Spleen (tissue), 13 donors: ENCODE measurements around the gene ACKR2. TPM values are rescaled to one million over a fixed set of nuclear protein-coding genes. Genes with fewer than 3 reads are reported as not detected.

Experiments
- DNase-seq: peaks from one replicate; pipeline ENCODE4 v3.0.0-alpha.2; 2020
- H3K27ac ChIP-seq, 8 donors: fragments of 200-600 bp; sonication (generic) in 7 of 8; 1 replicate in 4 of 8; 2 replicates in 4 of 8; pipeline versions ENCODE4 v1.5.0 to v1.8.0; 2016 to 2021; ENCODE audit warnings: inconsistent platforms in 4 of 8, mild to moderate bottlenecking in 4 of 8, moderate library complexity in 1 of 8
- H3K27me3 ChIP-seq, 7 donors: fragments of 200-600 bp; sonication (generic) in 6 of 7; replicated peaks in 1 of 7; 1 replicate in 4 of 7; 2 replicates in 3 of 7; pipeline versions ENCODE4 v1.5.0 to v1.8.0; 2016 to 2021; ENCODE audit warnings: inconsistent platforms in 3 of 7, mild to moderate bottlenecking in 1 of 7
- H3K36me3 ChIP-seq, 6 donors: fragments of 200-600 bp; sonication (generic) in 5 of 6; 1 replicate in 4 of 6; 2 replicates in 2 of 6; pipeline versions ENCODE4 v1.5.0 to v1.8.0; 2016 to 2021; ENCODE audit warnings: inconsistent platforms in 2 of 6
- H3K4me1 ChIP-seq, 6 donors: fragments of 200-600 bp; sonication (generic) in 5 of 6; 1 replicate in 3 of 6; 2 replicates in 3 of 6; pipeline versions ENCODE4 v1.5.0 to v1.8.0; 2016 to 2021; ENCODE audit warnings: inconsistent platforms in 3 of 6
- H3K4me3 ChIP-seq, 8 donors: fragments of 200-600 bp; sonication (generic) in 7 of 8; 1 replicate in 4 of 8; 2 replicates in 4 of 8; pipeline versions ENCODE4 v1.5.0 to v1.8.0; 2016 to 2021; ENCODE audit warnings: inconsistent platforms in 4 of 8, mild to moderate bottlenecking in 4 of 8, moderate library complexity in 2 of 8
- H3K9me3 ChIP-seq, 8 donors: fragments of 200-600 bp; sonication (generic) in 7 of 8; 1 replicate in 4 of 8; 2 replicates in 4 of 8; pipeline versions ENCODE4 v1.5.0 to v1.8.0; 2016 to 2021; ENCODE audit warnings: inconsistent platforms in 4 of 8
- CTCF ChIP-seq, 11 experiments: fragments of 200-600 bp in 7 of 11; fragments of 450-650 bp in 4 of 11; sonication (generic) in 4 of 11; IDR thresholded peaks in 8 of 11; conservative IDR thresholded peaks in 3 of 11; 1 replicate in 7 of 11; 2 replicates in 4 of 11; pipeline versions ENCODE4 v1.4.0 to v1.8.0; 2016 to 2021; ENCODE audit warnings: antibody characterized with exemption in 11 of 11, inconsistent platforms in 4 of 11, mild to moderate bottlenecking in 1 of 11
- POLR2A ChIP-seq, 3 donors: fragments of 450-650 bp; IDR thresholded peaks; one replicate each; pipeline ENCODE4 v1.5.1; 2017; ENCODE audit warnings: antibody characterized with exemption in 3 of 3, mild to moderate bottlenecking in 1 of 3
- POLR2AphosphoS5 ChIP-seq, 3 donors: sonication (generic); formaldehyde crosslinking; IDR thresholded peaks; one replicate each; pipeline ENCODE4 v1.5.1; 2017; ENCODE audit warnings: antibody characterized with exemption in 3 of 3
- WGBS, 5 donors: extraction: QIAGEN DNeasy Blood & Tissue Kit in 3 of 5; methylation state at CpG; one replicate each; pipeline versions ENCODE4 v1.1.5 to v1.1.7; 2013 to 2018; 5-methylcytosine and 5-hydroxymethylcytosine counted together
- intact Hi-C: fragments of 100-400 bp; cut with DNase I; formaldehyde crosslinking; loops from one replicate; pipeline ENCODE4 v1.15.0; 2023; ENCODE audit warnings: low total_unique reads
- long read RNA-seq, 2 donors: transcript quantifications; one replicate each; lab custom pipeline, GENCODE V29; 2026
- polyA plus RNA-seq, 3 donors: library from polyadenylated mRNA; stranded (reverse); fragments of 200-250 nt; gene quantifications; one replicate each; pipeline ENCODE4 v1.2.1, GENCODE V29; 2013
- total RNA-seq, 7 donors: library from RNA; depleted of rRNA in 3 of 7; stranded (reverse); fragments of >200 nt in 3 of 7; fragmentation: NEBNext Ultra II Directional in 4 of 7; extraction: Animal tissue kit (Norgen Biotek cat#: 25700) in 4 of 7; gene quantifications; one replicate each; pipeline versions ENCODE4 v1.1.0 to v1.2.1, GENCODE V29; 2016 to 2021
- donor health status: healthy with polysubstance abuse.
- donor health status: DM: no; HTN: no; CAD: no; lungs with moderate emphysema.
- donor health status: DM: no; HTN: no; CAD: no.
- donor health status: Bipolar disorder and iron deficiency.
- donor health status: healthy.
- donor health status: DM: no; HTN: no; CAD: no.
- donor health status: DM: yes; HTN: yes; CAD: no.

Gene ACKR2, protein sequence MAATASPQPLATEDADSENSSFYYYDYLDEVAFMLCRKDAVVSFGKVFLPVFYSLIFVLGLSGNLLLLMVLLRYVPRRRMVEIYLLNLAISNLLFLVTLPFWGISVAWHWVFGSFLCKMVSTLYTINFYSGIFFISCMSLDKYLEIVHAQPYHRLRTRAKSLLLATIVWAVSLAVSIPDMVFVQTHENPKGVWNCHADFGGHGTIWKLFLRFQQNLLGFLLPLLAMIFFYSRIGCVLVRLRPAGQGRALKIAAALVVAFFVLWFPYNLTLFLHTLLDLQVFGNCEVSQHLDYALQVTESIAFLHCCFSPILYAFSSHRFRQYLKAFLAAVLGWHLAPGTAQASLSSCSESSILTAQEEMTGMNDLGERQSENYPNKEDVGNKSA
- 1 to 10 TPM in 5 of 7 donors, under 1 TPM in 2; 0.52 to 4.4 (median 1.2) TPM for total RNA-seq
- under 1 TPM; 0.17 to 0.42 (median 0.33) TPM for polyA plus RNA-seq
- long read RNA-seq, donor 1, result 0 reads
- long read RNA-seq, donor 2, result 0 reads

GRCh38 chr3:42809202-42809601 is at the start of gene ACKR2:
ACKR2 (plus strand) TSS chr3:42809445; CDS start chr3:42864503, 55,058 bp downstream.
- no peaks in the 10 kb centered on the region for H3K36me3 ChIP-seq
- TF ChIP-seq CTCF (IDR thresholded peaks at IDR 0.05 in 8 of 11, conservative IDR thresholded peaks at IDR 0.05 in 3 of 11), result no peak
- TF ChIP-seq POLR2AphosphoS5 (IDR thresholded peaks at IDR 0.05), result no peak
- no peak for TF ChIP-seq POLR2A (IDR thresholded peaks at IDR 0.05)
- peaks cover 0 to 7% (median 0%) of the 10 kb centered on the region in 7 donors for H3K27me3 ChIP-seq
- peaks cover 0 to 19% (median 8%) of the 10 kb centered on the region in 6 donors for H3K4me1 ChIP-seq
- H3K27ac ChIP-seq, result no peak within 1 kb of the TSS
- no peak for DNase-seq
- intact Hi-C loops, result no loop called here
- H3K4me3 ChIP-seq, result no peak within 1 kb of the TSS
- H3K9me3 ChIP-seq, result no peaks in the 10 kb centered on the region
- 89 to 99% (median 94%) methylated on average over 5 of the region's 5 CpGs for WGBS, 5 donors

DNA sequence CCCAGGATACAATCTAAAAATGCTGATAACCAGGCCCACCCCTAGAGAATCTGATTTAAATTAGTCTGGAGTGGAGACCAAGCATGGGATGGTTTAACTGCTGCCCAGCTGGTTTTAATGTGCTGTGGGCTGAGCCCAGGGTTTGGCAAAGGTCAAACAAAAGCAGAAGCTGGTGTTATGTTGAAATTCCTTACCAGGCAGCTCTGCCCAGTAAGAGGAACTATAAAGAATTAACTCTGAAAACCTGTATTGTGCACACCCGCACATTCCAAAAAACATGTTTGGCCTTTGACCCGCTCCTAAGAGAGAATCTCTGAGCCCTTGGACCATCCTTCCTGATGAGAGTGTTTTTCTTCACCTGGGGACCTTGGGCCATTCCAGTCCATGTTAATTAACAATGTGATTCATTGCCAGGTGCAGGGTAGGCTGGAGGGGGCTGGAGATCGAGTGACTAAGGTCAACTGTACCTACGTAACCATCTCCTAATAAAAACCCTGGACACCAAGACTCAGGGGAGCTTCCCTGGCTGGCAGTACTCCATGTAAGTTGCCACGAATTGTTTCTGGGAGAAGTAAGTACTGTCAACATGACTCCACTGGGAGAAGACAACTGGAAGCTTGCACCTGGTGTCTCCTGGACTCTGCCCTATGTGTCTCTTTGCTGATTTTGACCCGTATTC is 47.1 kb upstream of the ACKR2 start:
- H3K27ac ChIP-seq, result peak overlapping the region in 7 of 8 donors; percentile 46 to 87 (median 68)
- H3K4me1 ChIP-seq, result peaks cover 0 to 43% (median 3%) of the 10 kb centered on the region in 6 donors
- TF ChIP-seq POLR2A (IDR thresholded peaks at IDR 0.05) (no peak), POLR2AphosphoS5 (IDR thresholded peaks at IDR 0.05) (peak in 1 of 3 donors; percentile 49)
- H3K36me3 ChIP-seq, result no peaks in the 10 kb centered on the region
- WGBS, 5 donors, result 60 to 87% (median 74%) methylated on average over 6 of the region's 6 CpGs
- intact Hi-C loops, result no loop called here
- H3K27me3 ChIP-seq, result no peaks in the 10 kb centered on the region
- no peaks in the 10 kb centered on the region for H3K9me3 ChIP-seq
- no peak for DNase-seq
- peak overlapping the region in 1 of 8 donors; percentile 27 for H3K4me3 ChIP-seq

DNA sequence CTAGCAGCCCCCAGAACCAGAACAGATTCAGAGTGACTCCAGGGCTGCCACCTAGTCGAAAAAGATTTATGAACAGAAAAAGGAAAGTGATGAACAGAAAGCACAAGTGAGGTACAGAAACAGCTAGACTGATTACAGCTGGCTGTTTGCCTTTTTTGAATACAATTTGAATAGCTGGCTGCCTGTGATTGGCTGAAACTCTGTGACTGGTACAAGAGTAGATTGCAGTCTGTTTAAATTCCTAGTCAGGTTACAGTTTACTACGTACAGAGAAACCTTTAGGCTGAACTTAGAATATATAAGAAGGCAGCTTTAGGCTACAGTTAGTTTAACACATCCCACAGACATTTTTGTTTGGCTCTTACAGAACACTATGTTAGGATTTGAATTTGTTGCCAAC is 46.2 kb upstream of the ACKR2 start:
- Histone ChIP-seq H3K4me1 (peaks cover 0 to 43% (median 3%) of the 10 kb centered on the region in 6 donors), H3K27ac (peak overlapping the region in 5 of 8 donors; percentile 46 to 87 (median 82)), H3K4me3 (no peak overlapping the region), H3K9me3 (no peaks in the 10 kb centered on the region), H3K27me3 (no peaks in the 10 kb centered on the region), H3K36me3 (no peaks in the 10 kb centered on the region)
- TF ChIP-seq POLR2A (IDR thresholded peaks at IDR 0.05), result no peak
- no peak for TF ChIP-seq POLR2AphosphoS5 (IDR thresholded peaks at IDR 0.05)
- no peak for TF ChIP-seq CTCF (IDR thresholded peaks at IDR 0.05 in 8 of 11, conservative IDR thresholded peaks at IDR 0.05 in 3 of 11)
- intact Hi-C loops, result no loop called here
- DNase-seq, result no peak
- WGBS, 5 donors, result 45 to 65% (median 57%) methylated on average over 2 of the region's 2 CpGs

DNA sequence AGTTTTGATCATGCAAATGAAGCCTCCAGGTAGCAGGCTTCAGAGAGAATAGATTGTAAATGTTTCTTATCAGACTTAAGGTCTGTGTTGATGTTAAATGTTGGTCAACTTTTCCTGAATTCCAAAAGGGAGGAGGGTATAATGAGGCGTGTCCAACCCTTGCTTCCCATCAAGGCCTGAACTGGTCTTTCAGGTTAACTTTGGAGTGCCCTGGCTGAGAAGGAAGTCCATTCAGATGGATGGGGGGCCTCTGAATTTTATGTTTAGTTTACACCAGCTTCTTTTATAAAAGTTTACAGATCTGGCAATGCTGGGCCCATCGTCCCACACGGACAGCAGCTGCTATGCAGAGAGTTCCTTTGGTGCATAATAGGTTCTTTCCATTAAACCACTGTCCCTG is 45.1 kb upstream of the ACKR2 start:
- no peak for TF ChIP-seq POLR2AphosphoS5 (IDR thresholded peaks at IDR 0.05)
- no peak for TF ChIP-seq CTCF (IDR thresholded peaks at IDR 0.05 in 8 of 11, conservative IDR thresholded peaks at IDR 0.05 in 3 of 11)
- TF ChIP-seq POLR2A (IDR thresholded peaks at IDR 0.05), result no peak
- peaks cover 0 to 43% (median 3%) of the 10 kb centered on the region in 6 donors for H3K4me1 ChIP-seq
- intact Hi-C loops, result no loop called here
- no peaks in the 10 kb centered on the region for H3K36me3 ChIP-seq
- no peaks in the 10 kb centered on the region for H3K9me3 ChIP-seq
- no peak overlapping the region for H3K4me3 ChIP-seq
- no peaks in the 10 kb centered on the region for H3K27me3 ChIP-seq
- no peak for DNase-seq
- peak overlapping the region in 2 of 8 donors; percentile 6 to 58 for H3K27ac ChIP-seq
- 82 to 95% (median 92%) methylated on average over 3 of the region's 3 CpGs for WGBS, 5 donors
